ENCODE data around the gene ZNF441. TPM values are rescaled to one million over a fixed set of nuclear protein-coding genes. Genes with fewer than 3 reads are reported as not detected.

ZNF441 gene
- total RNA-seq, 1 experiment from 2014 or later = 3.4 TPM

DNA sequence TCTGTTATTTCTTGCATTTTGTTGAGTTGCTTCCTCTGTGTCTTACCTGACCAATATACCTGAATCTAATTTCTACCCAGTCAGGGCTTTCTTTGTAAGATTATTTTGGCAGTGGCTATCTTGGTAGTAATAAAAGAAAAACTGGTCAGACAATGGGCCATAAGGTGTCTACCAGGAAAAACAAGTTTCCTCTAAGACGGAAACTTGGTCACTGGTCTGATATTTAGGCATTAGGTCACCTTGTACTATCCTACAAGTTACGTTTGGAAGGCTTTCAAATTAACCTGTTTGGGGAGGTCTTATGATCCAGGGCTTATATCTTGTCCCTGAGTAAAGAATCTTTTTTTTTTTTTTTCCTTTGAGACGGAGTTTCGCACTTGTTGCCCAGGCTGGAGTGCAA lies 37.2 kb upstream of the ZNF441 start:
- Mint-ChIP-seq H3K9me3 (ENCODE audit: unreplicated experiment) (no peaks in the 10 kb centered on the region), H3K36me3 (ENCODE audit: insufficient read depth, unreplicated experiment) (peaks cover 6% of the 10 kb centered on the region), H3K4me1 (ENCODE audit: insufficient read depth, unreplicated experiment) (no peaks in the 10 kb centered on the region), H3K27ac (ENCODE audit: low read depth, unreplicated experiment) (no peak overlapping the region), H3K27me3 (ENCODE audit: insufficient read depth, unreplicated experiment) (no peaks in the 10 kb centered on the region), H3K4me3 (ENCODE audit: unreplicated experiment) (no peak overlapping the region)
- ChIA-PET CTCF (no interaction called here), POLR2A (no interaction called here)
- TF ChIP-seq, protein P1, sequence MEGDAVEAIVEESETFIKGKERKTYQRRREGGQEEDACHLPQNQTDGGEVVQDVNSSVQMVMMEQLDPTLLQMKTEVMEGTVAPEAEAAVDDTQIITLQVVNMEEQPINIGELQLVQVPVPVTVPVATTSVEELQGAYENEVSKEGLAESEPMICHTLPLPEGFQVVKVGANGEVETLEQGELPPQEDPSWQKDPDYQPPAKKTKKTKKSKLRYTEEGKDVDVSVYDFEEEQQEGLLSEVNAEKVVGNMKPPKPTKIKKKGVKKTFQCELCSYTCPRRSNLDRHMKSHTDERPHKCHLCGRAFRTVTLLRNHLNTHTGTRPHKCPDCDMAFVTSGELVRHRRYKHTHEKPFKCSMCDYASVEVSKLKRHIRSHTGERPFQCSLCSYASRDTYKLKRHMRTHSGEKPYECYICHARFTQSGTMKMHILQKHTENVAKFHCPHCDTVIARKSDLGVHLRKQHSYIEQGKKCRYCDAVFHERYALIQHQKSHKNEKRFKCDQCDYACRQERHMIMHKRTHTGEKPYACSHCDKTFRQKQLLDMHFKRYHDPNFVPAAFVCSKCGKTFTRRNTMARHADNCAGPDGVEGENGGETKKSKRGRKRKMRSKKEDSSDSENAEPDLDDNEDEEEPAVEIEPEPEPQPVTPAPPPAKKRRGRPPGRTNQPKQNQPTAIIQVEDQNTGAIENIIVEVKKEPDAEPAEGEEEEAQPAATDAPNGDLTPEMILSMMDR (IDR thresholded peaks at IDR 0.05; ENCODE audit: unreplicated experiment) = no peak
- DNase-seq (ENCODE audit: unreplicated experiment) = no peak
- intact Hi-C loops (cut with micrococcal nuclease) = no loop called here
- BruUV-seq (replicated peaks) = no TSS peak

GRCh38 chr19:11735375-11735774 lies 31.4 kb upstream of the ZNF441 start:
- no peaks in the 10 kb centered on the region for H3K9me3 Mint-ChIP-seq (ENCODE audit: unreplicated experiment)
- peaks cover 6% of the 10 kb centered on the region for H3K4me1 Mint-ChIP-seq (ENCODE audit: insufficient read depth, unreplicated experiment)
- no peaks in the 10 kb centered on the region for H3K36me3 Mint-ChIP-seq (ENCODE audit: insufficient read depth, unreplicated experiment)
- no peak overlapping the region for H3K27ac Mint-ChIP-seq (ENCODE audit: low read depth, unreplicated experiment)
- TF ChIP-seq, protein P1 (IDR thresholded peaks at IDR 0.05; ENCODE audit: unreplicated experiment) = no peak
- intact Hi-C loops (cut with micrococcal nuclease) = no loop called here
- no peaks in the 10 kb centered on the region for H3K27me3 Mint-ChIP-seq (ENCODE audit: insufficient read depth, unreplicated experiment)
- no peak overlapping the region for H3K4me3 Mint-ChIP-seq (ENCODE audit: unreplicated experiment)
- DNase-seq (ENCODE audit: unreplicated experiment) = peak; percentile 17
- ChIA-PET CTCF (interaction anchor here (0.6 to 1.3 kb wide), 3 partner anchors 77 to 189 kb away, joined by 3 to 4 read pairs (median 3); no protein-coding TSS in a partner anchor), POLR2A (interaction anchor here (1.9 to 6.3 kb wide), 2 partner anchors 12 to 31 kb away, joined by 5 to 48 read pairs; partner anchors contain the start of gene ZNF441)
- BruUV-seq (replicated peaks) = no TSS peak

DNA sequence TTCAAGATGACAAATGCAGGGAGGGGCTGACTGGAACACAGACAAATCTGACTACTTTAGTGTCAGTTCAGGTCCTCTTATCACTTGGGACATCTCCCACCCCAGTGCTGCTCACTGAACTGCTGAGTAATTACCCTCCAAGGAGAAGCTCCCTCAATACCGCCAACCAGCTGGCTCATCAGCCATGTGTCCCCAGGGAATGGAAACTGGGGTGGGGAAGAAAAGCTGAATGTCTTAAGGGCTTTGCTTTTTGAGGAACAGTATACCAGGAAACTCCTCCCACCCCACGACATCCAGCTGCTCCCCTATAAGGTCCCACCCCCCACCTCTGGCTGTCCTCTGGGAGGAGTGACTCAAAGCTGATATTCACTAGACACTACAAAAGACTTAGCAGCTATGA lies 30.1 kb upstream of the ZNF441 start:
- ChIA-PET POLR2A (interaction anchor here (0.7 to 6.3 kb wide), 5 partner anchors 13 to 933 kb away, joined by 3 to 48 read pairs (median 3); partner anchors contain the start of gene ZNF441), CTCF (interaction anchor here (0.5 to 1.8 kb wide), 5 partner anchors 61 to 1979 kb away, joined by 3 to 5 read pairs (median 4); partner anchors contain the start of gene ELOF1)
- H3K4me3 Mint-ChIP-seq (ENCODE audit: unreplicated experiment) = peak overlapping the region; percentile 33
- no peaks in the 10 kb centered on the region for H3K36me3 Mint-ChIP-seq (ENCODE audit: insufficient read depth, unreplicated experiment)
- peak; percentile 18 for DNase-seq (ENCODE audit: unreplicated experiment)
- H3K27ac Mint-ChIP-seq (ENCODE audit: low read depth, unreplicated experiment) = no peak overlapping the region
- TF ChIP-seq, protein P1 (IDR thresholded peaks at IDR 0.05; ENCODE audit: unreplicated experiment) = no peak
- H3K27me3 Mint-ChIP-seq (ENCODE audit: insufficient read depth, unreplicated experiment) = no peaks in the 10 kb centered on the region
- intact Hi-C loops (cut with micrococcal nuclease) = no loop called here
- BruUV-seq (replicated peaks) = no TSS peak
- no peaks in the 10 kb centered on the region for H3K9me3 Mint-ChIP-seq (ENCODE audit: unreplicated experiment)
- peaks cover 6% of the 10 kb centered on the region for H3K4me1 Mint-ChIP-seq (ENCODE audit: insufficient read depth, unreplicated experiment)

- H3K4me3 Mint-ChIP-seq (ENCODE audit: unreplicated experiment) = peak overlapping the region; percentile 100
- no peaks in the 10 kb centered on the region for H3K27me3 Mint-ChIP-seq (ENCODE audit: insufficient read depth, unreplicated experiment)
- intact Hi-C loops (cut with micrococcal nuclease) = loop anchor here (2.0 kb wide), 1 partner anchor 403 kb away; the partner anchor contains the start of gene ZNF20
- H3K4me1 Mint-ChIP-seq (ENCODE audit: insufficient read depth, unreplicated experiment) = peaks cover 6% of the 10 kb centered on the region
- no peaks in the 10 kb centered on the region for H3K9me3 Mint-ChIP-seq (ENCODE audit: unreplicated experiment)
- no peaks in the 10 kb centered on the region for H3K36me3 Mint-ChIP-seq (ENCODE audit: insufficient read depth, unreplicated experiment)
- DNase-seq (ENCODE audit: unreplicated experiment) = peak; percentile 55
- H3K27ac Mint-ChIP-seq (ENCODE audit: low read depth, unreplicated experiment) = peak overlapping the region; percentile 90
- ChIA-PET CTCF (interaction anchor here (0.6 to 1.8 kb wide), 4 partner anchors 37 to 240 kb away, joined by 3 to 5 read pairs (median 4); no protein-coding TSS in a partner anchor), POLR2A (interaction anchor here (0.5 to 6.3 kb wide), 8 partner anchors 19 to 120 kb away, joined by 3 to 48 read pairs (median 4); partner anchors contain the start of genes ZNF440 and ZNF441)
- TF ChIP-seq, protein P1 (IDR thresholded peaks at IDR 0.05; ENCODE audit: unreplicated experiment) = no peak
- TSS peak; percentile 64 for BruUV-seq (replicated peaks)
Measured at GRCh38 chr19:11737964-11738745, 28.6 kb upstream of the ZNF441 start.
